Erythroblast (primary cell): Measurements from ENCODE around the gene CCL15.

Experiments
- GATA1 ChIP-seq: IDR thresholded peaks from 2 replicates; pipeline ENCODE4 v1.6.1; 2011; ENCODE audit warnings: low read depth, mild to moderate bottlenecking, control low read depth, low read length, moderate library complexity
- POLR2A ChIP-seq: IDR thresholded peaks from 2 replicates; pipeline ENCODE4 v1.6.1; 2011; ENCODE audit warnings: mild to moderate bottlenecking, low read length

DNA sequence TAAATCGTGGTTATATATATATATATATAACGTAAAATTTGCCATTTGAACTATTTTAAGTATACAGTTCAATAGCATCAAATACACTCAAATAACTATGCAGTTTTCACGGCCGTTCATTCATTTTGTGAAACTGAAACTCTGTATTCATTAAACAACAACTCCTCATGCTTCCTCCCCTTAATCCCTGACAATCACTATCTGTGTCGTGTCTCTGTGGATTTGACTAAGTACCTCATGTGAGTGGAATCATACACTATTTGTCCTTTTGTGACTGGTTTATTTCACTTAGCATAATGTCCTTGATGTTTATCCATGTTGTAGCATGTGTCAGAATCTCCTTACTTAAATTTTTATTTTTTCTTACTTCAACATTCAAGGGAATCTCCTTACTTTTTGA, 13.6 kb upstream of the CCL15 start:
- no peak for TF ChIP-seq POLR2A
- no peak for TF ChIP-seq GATA1
